LHCN-M2 (cell line): ENCODE data around the gene MED16. TPM values are rescaled to one million over a fixed set of nuclear protein-coding genes. Genes with fewer than 3 reads are reported as not detected.
A peak's percentile ranks its signal among the peaks of the same experiment; 100 is the strongest.
"Not testable (repeated sequence)": the region's sequence is repeated elsewhere in the genome, so short reads cannot be mapped to it uniquely, and the experiment has no call there.

Experiments
- DNase-seq: peaks from one replicate; pipeline ENCODE4 v3.0.0-alpha.2; 2012; ENCODE audit warnings: low read depth
- total RNA-seq: library from RNA; depleted of rRNA; stranded (reverse); fragments of >200 nt; gene quantifications from 2 replicates; pipeline ENCODE4 v1.2.3, GENCODE V29; 2014; rRNA removed

Gene MED16
- total RNA-seq, 1 experiment from 2014 or later, result 38.7 TPM

DNA sequence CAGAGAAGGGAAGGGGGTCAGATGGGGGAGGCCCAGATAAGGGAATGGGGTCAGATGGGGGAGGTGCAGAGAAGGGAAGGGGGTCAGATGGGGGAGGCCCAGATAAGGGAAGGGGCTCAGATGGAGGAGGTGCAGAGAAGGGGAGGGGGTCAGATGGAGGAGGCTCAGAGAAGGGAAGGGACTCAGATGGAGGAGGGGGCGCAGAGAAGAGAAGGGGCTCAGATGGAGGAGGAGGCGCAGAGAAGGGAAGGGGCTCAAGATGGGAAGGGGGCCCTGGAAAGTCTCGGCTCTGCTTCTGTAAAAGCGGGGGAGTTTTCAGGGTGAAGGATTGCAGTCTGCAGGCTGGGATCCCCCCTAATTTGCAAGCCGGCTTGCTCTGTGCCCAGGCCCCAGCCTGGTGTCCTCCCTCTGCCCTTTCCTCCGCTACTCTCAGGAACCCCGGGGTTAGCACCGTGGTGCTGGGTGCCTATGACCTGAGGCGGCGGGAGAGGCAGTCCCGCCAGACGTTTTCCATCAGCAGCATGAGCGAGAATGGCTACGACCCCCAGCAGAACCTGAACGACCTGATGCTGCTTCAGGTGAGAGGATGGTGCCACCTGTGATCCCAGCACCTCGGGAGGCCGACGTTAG lies 63.7 kb downstream of the MED16 start:
- DNase-seq, result no peak

- no peak for DNase-seq
Observed at GRCh38 chr19:827710-828321, 65.2 kb downstream of the MED16 start, which contains the start of gene AZU1. TSS of gene AZU1 (plus strand) at chr19:827837. CDS start at chr19:827847, 10 bp downstream.

DNA sequence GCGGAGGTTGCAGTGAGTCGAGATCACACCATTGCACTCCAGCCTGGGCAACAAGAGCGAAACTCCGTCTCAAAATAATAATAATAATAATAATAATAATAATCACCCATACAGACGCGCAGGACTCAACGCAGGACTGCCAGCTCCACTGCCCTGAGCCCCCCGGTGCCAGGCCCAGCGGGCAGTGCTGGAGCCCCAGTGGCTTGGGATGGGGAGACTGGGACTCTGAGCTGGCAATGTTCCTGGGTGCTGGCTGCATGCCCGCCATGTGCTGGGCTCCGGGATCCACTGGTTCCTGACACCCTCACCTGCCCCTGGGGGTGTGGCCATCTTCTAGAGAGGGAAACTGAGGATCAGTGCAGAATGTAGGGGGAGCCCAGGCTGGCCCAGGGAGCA lies 65.7 kb downstream of the MED16 start:
- no peak for DNase-seq

DNA sequence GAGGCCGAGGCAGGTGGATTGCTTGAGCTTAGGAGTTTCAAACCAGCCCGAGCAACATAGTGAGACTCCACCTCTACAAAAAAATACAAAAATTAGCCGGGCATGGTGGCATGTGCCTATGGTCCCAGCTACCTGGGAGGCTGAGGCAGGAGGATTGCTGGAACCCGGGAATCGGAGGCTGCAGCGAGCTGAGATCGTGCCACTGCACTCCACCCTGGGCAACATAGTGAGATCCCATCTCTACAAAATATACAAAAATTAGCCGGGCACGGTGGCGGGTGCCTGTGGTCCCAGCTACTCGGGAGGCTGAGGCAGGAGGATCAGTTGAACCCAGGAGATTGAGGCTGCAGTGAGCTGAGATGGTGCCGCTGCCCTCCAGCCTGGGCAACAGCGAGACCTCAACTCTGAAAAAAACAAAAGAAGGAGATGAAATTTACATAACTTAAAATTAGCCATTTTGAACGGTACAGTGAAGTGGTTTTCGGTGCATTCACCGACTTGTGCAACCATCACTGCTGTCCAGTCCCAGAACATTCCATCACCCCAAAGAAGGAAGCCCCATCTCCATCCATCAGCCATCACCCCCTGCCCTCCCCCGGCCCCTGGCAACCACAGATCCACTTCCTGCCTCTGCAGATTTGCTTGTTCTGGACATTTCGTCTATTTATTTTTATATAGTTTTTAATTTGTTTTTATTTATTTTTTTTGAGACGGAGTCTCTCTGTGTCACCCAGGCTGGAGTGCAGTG lies 66.9 kb downstream of the MED16 start:
- no peak for DNase-seq

- no peak for DNase-seq
Observed at GRCh38 chr19:824885-825284, 68.1 kb downstream of the MED16 start.

DNA sequence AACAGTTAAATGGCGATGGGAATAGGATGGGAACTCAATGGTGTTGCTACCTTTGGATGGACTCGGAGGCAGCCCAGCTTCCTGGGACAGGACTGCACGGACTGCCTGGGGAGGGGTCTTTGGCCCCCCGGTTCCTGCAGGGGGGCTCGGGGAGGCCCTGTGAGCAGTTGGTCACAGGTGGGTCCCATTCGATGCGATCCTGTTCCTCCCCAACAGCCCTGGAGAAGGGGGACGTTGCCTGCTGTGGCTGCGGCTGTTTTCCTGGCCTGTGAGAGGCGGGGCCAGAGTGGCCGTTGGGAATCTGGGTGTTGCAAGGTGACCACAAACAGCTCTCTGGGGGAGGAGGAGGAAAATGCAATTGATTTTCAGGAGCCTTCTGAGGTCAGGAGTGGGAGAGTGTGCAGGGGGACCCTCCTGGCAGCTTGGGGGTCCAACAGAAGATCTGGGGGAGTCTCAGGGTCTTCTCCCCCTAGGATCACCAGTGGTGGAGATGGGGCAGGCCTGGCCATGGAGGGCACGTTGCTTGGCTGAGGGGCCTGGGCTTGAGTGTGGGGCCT lies 69.3 kb downstream of the MED16 start:
- peak; percentile 47 for DNase-seq

DNA sequence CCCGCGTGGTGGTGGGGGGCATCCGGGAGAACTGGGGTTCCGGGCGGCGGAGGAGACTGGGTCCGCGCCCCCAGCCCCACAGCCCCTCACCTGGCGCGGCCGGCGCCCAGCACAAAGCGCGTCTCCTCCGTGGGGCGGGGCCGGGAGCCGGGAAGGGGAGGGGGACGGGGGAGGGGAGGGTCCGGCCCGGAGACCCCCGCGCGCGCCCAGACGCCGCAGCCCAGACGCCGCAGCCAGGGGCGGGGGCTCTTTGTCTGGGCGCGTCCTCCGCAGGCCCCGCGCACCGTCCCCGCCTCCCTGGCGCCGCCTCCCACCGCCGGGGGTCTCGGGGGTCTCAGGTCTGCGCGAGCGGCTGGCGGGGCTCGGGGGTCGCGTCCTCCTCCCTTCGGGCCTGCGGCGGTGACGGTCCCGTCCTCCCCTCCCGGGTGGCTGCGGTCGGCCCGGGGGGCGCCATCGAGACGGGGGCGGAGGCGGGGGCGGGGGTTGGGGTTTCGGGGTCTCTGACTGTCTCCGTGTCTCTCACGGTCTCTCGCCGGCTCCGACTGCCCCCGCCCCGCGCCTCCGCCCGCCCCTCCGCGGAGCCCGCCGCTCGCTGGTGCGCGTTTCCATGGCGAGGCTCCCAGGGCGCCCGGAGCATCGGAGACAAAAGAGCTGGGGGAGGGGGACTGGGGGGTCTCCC lies 71.0 kb downstream of the MED16 start, which contains the start of gene PLPPR3:
PLPPR3 (minus strand) TSS at position 131 of the 679 bp plus-strand sequence. CDS start 396 bp downstream, outside the sequence.
- DNase-seq, result no peak

DNA sequence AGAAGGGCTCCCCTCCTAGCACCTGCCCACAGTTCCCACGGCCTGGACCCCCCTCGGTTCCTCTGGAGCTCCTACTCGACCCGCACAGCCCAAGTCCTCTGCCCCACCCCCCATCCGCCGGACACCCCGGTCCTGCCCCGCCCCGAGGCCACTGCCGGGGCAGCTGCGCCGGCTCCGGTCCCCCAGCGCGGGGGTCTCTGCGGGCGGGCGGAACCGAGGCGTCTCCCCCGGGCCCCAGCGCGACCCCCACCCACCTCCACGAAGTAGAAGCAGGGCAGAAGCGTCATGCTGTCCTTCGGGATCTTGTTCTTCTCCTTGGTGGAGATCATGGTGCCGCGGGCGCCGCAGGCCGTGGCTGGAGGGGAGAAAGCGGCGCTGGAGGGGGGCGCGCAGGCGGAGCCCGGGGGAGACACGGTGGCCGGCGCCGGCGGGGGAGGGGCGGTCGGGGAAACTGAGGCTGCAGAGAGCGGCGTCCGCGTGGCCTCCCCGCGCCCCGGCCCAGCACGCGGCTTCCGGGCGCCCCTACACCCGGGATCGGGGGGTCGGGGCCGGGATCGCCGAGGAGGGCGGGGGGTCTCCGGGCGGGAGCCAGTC lies 71.7 kb downstream of the MED16 start:
- DNase-seq, result no peak

- not testable (repeated sequence) for DNase-seq
Observed at GRCh38 chr19:820212-820611, 72.8 kb downstream of the MED16 start.

Other genes starting within 250 kb of the MED16 start
- 73.6 and 88.4 TPM in 2 replicates for gene RNF126, start 230.0 kb downstream of the MED16 start, total RNA-seq
- gene FSTL3, start 216.8 kb downstream of the MED16 start, total RNA-seq, result 125 and 217 TPM in 2 replicates
- not detected in 2 replicates for gene PRSS57, start 197.7 kb downstream of the MED16 start, total RNA-seq
- 2.2 and 2.3 TPM in 2 replicates for gene PALM, start 184.3 kb downstream of the MED16 start, total RNA-seq
- gene MISP, start 142.1 kb downstream of the MED16 start, total RNA-seq, result 0.46 and 0.58 TPM in 2 replicates
- 425 and 475 TPM in 2 replicates for gene PTBP1, start 95.7 kb downstream of the MED16 start, total RNA-seq
- gene PLPPR3, start 71.2 kb downstream of the MED16 start, total RNA-seq, result 0.06 TPM in 1 of 2 replicates, not detected in the other
- not detected in 2 replicates for gene AZU1, start 65.3 kb downstream of the MED16 start, total RNA-seq
- not detected in 2 replicates for gene PRTN3, start 52.2 kb downstream of the MED16 start, total RNA-seq
- 0.11 TPM in 1 of 2 replicates, not detected in the other for gene ELANE, start 40.9 kb downstream of the MED16 start, total RNA-seq
- gene CFD, start 33.5 kb downstream of the MED16 start, total RNA-seq, result 0.38 TPM in 1 of 2 replicates, not detected in the other
- gene RNU6-9, start 297 bp upstream of the MED16 start, total RNA-seq, result not detected in 2 replicates
- gene R3HDM4, start 20.0 kb upstream of the MED16 start, total RNA-seq, result 40.3 and 42.7 TPM in 2 replicates
- not detected in 2 replicates for gene KISS1R, start 24.1 kb upstream of the MED16 start, total RNA-seq
- 3.1 and 3.4 TPM in 2 replicates for gene ARID3A, start 32.8 kb upstream of the MED16 start, total RNA-seq
- 44.2 and 53.6 TPM in 2 replicates for gene WDR18, start 91.2 kb upstream of the MED16 start, total RNA-seq
- gene GRIN3B, start 107.2 kb upstream of the MED16 start, total RNA-seq, result 0.11 and 0.19 TPM in 2 replicates
- gene TMEM259, start 127.9 kb upstream of the MED16 start, total RNA-seq, result 154 and 176 TPM in 2 replicates
- gene RNU6-2, start 128.3 kb upstream of the MED16 start, total RNA-seq, result not detected in 2 replicates
- gene CNN2, start 133.4 kb upstream of the MED16 start, total RNA-seq, result 130 and 145 TPM in 2 replicates
- gene ABCA7, start 146.9 kb upstream of the MED16 start, total RNA-seq, result 18.1 and 21.5 TPM in 2 replicates
- 0.13 and 0.57 TPM in 2 replicates for gene ARHGAP45, start 174.0 kb upstream of the MED16 start, total RNA-seq
- gene POLR2E, start 202.2 kb upstream of the MED16 start, total RNA-seq, result 277 and 355 TPM in 2 replicates
- 347 and 363 TPM in 2 replicates for gene GPX4, start 210.8 kb upstream of the MED16 start, total RNA-seq